HEK293 (cell line): ENCODE measurements around the gene ABCA7.

Source experiments
- CTCF ChIA-PET: fragments of 350-600 bp; formaldehyde crosslinking; extraction: SDS; loops from one replicate; lab custom pipeline; 2021; ENCODE audit warnings: antibody characterized with exemption; lab: Yijun Ruan, JAX
- POLR2A ChIA-PET: fragments of 300-600 bp; formaldehyde crosslinking; extraction: SDS; loops from one replicate; lab custom pipeline; 2020; ENCODE audit warnings: antibody characterized with exemption, inconsistent platforms; lab: Yijun Ruan, JAX
- H3K27ac ChIP-seq: fragments of 200-500 bp; sonication (Bioruptor generic); 2 replicates; pipeline ENCODE4 v1.5.1; 2014; ENCODE audit warnings: low read depth, low read length, control low read depth, inconsistent platforms; ENCODE audit errors: extremely low read depth
- H3K36me3 ChIP-seq, 2 experiments: fragments of 200-500 bp in 1 of 2; sonication (Bioruptor generic) in 1 of 2; 1 replicate in 1 of 2; 2 replicates in 1 of 2; pipeline ENCODE4 v1.5.1; 2014 to 2017; ENCODE audit warnings: inconsistent platforms in 2 of 2, low read length in 2 of 2; ENCODE audit not compliant: control insufficient read depth in 2 of 2, insufficient read depth in 1 of 2
- H3K4me1 ChIP-seq: fragments of 200-500 bp; sonication (Bioruptor generic); 2 replicates; pipeline ENCODE4 v1.5.1; 2014; ENCODE audit warnings: mild to moderate bottlenecking, low read length, inconsistent platforms; ENCODE audit not compliant: control insufficient read depth, insufficient read depth
- H3K4me3 ChIP-seq: 2 replicates; pipeline ENCODE4 v1.5.1; 2011; ENCODE audit warnings: low read depth, mild to moderate bottlenecking, control low read depth, low read length, moderate library complexity
- H3K9me3 ChIP-seq: fragments of 200-500 bp; sonication (Bioruptor generic); 2 replicates; pipeline ENCODE4 v1.5.1; 2014; ENCODE audit warnings: low read depth, low read length, inconsistent platforms; ENCODE audit not compliant: control insufficient read depth, insufficient read depth
- FEZF1 ChIP-seq: fragments of 450-650 bp; formaldehyde crosslinking; IDR thresholded peaks from 2 replicates; pipeline ENCODE4 v1.5.1; 2016; ENCODE audit warnings: missing biosample characterization, missing genetic modification characterization
- GLI2 ChIP-seq: fragments of 450-650 bp; formaldehyde crosslinking; IDR thresholded peaks from 2 replicates; pipeline ENCODE4; 2017; ENCODE audit warnings: missing biosample characterization, missing genetic modification characterization, low read depth, borderline replicate concordance
- IKZF3 ChIP-seq: fragments of 450-650 bp; IDR thresholded peaks from 2 replicates; pipeline ENCODE4 v1.5.0; 2018; ENCODE audit warnings: missing biosample characterization, mild to moderate bottlenecking, missing genetic modification characterization, moderate library complexity
- KLF8 ChIP-seq: fragments of 450-650 bp; formaldehyde crosslinking; IDR thresholded peaks from 2 replicates; pipeline ENCODE4 v1.5.1; 2016; ENCODE audit warnings: missing biosample characterization, missing genetic modification characterization
- KLF9 ChIP-seq: fragments of 450-650 bp; formaldehyde crosslinking; IDR thresholded peaks from 2 replicates; pipeline ENCODE4 v1.5.1; 2016; ENCODE audit warnings: missing biosample characterization, missing genetic modification characterization, low read depth
- OSR2 ChIP-seq: fragments of 450-650 bp; formaldehyde crosslinking; IDR thresholded peaks from 2 replicates; pipeline ENCODE4 v1.5.1; 2016; ENCODE audit warnings: missing biosample characterization, missing genetic modification characterization
- ZBTB6 ChIP-seq: fragments of 450-650 bp; formaldehyde crosslinking; IDR thresholded peaks from 2 replicates; pipeline ENCODE4 v1.5.1; 2017; ENCODE audit warnings: missing biosample characterization, missing genetic modification characterization
- ZBTB7A ChIP-seq: fragments of 450-650 bp; formaldehyde crosslinking; IDR thresholded peaks from 2 replicates; pipeline ENCODE4 v1.5.1; 2016; ENCODE audit warnings: low read depth, missing biosample characterization, missing genetic modification characterization
- ZFP3 ChIP-seq: fragments of 450-650 bp; formaldehyde crosslinking; IDR thresholded peaks from 2 replicates; pipeline ENCODE4 v1.5.1; 2016; ENCODE audit warnings: low read depth, missing biosample characterization, missing genetic modification characterization
- ZNF10 ChIP-seq: fragments of 450-650 bp; formaldehyde crosslinking; IDR thresholded peaks from 2 replicates; pipeline ENCODE4 v1.5.1; 2017; ENCODE audit warnings: missing biosample characterization, missing genetic modification characterization
- ZNF16 ChIP-seq: fragments of 450-650 bp; formaldehyde crosslinking; IDR thresholded peaks from 2 replicates; pipeline ENCODE4 v1.5.1; 2016; ENCODE audit warnings: low read depth, missing biosample characterization, missing genetic modification characterization
- ZNF202 ChIP-seq: fragments of 450-650 bp; formaldehyde crosslinking; IDR thresholded peaks from 2 replicates; pipeline ENCODE4 v1.5.1; 2016; ENCODE audit warnings: missing biosample characterization, missing genetic modification characterization, borderline replicate concordance
- ZNF223 ChIP-seq: fragments of 450-650 bp; formaldehyde crosslinking; IDR thresholded peaks from 2 replicates; pipeline ENCODE4 v1.5.1; 2016; ENCODE audit warnings: missing biosample characterization, missing genetic modification characterization
- ZNF248 ChIP-seq: fragments of 450-650 bp; formaldehyde crosslinking; IDR thresholded peaks from 2 replicates; pipeline ENCODE4 v1.5.1; 2017; ENCODE audit warnings: missing biosample characterization, missing genetic modification characterization
- ZNF266 ChIP-seq: fragments of 450-650 bp; formaldehyde crosslinking; IDR thresholded peaks from 2 replicates; pipeline ENCODE4 v1.5.1; 2016; ENCODE audit warnings: missing biosample characterization, missing genetic modification characterization, low read depth
- ZNF311 ChIP-seq: fragments of 450-650 bp; formaldehyde crosslinking; IDR thresholded peaks from 2 replicates; pipeline ENCODE4 v1.5.1; 2017; ENCODE audit warnings: missing biosample characterization, missing genetic modification characterization, borderline replicate concordance
- ZNF324 ChIP-seq: fragments of 450-650 bp; formaldehyde crosslinking; IDR thresholded peaks from 2 replicates; pipeline ENCODE4 v1.5.1; 2016; ENCODE audit warnings: missing biosample characterization, missing genetic modification characterization
- ZNF423 ChIP-seq: fragments of 450-650 bp; formaldehyde crosslinking; IDR thresholded peaks from 2 replicates; pipeline ENCODE4 v1.5.1; 2016; ENCODE audit warnings: missing biosample characterization, missing genetic modification characterization
- ZNF518A ChIP-seq: fragments of 450-650 bp; formaldehyde crosslinking; conservative IDR thresholded peaks from 2 replicates; pipeline ENCODE4 v1.5.1; 2016; ENCODE audit warnings: low read depth, missing biosample characterization, missing genetic modification characterization
- ZNF580 ChIP-seq: fragments of 450-650 bp; formaldehyde crosslinking; IDR thresholded peaks from 2 replicates; pipeline ENCODE4 v1.5.1; 2016; ENCODE audit warnings: missing biosample characterization, missing genetic modification characterization
- ZNF585B ChIP-seq: fragments of 450-650 bp; formaldehyde crosslinking; IDR thresholded peaks from 2 replicates; pipeline ENCODE4 v1.5.1; 2016; ENCODE audit warnings: missing biosample characterization, missing genetic modification characterization
- ZNF701 ChIP-seq: fragments of 450-650 bp; formaldehyde crosslinking; IDR thresholded peaks from 2 replicates; pipeline ENCODE4 v1.5.1; 2016; ENCODE audit warnings: missing biosample characterization, missing genetic modification characterization
- ZNF768 ChIP-seq: fragments of 450-650 bp; formaldehyde crosslinking; IDR thresholded peaks from 2 replicates; pipeline ENCODE4 v1.5.1; 2018; ENCODE audit warnings: missing biosample characterization, mild to moderate bottlenecking, missing genetic modification characterization
- ZNF777 ChIP-seq: fragments of 450-650 bp; formaldehyde crosslinking; IDR thresholded peaks from 2 replicates; pipeline ENCODE4 v1.5.1; 2017; ENCODE audit warnings: missing biosample characterization, missing genetic modification characterization, borderline replicate concordance
- ZNF792 ChIP-seq: fragments of 450-650 bp; formaldehyde crosslinking; IDR thresholded peaks from 2 replicates; pipeline ENCODE4 v1.5.1; 2016; ENCODE audit warnings: missing biosample characterization, missing genetic modification characterization
- ZNF843 ChIP-seq: fragments of 450-650 bp; formaldehyde crosslinking; IDR thresholded peaks from 2 replicates; pipeline ENCODE4 v1.5.1; 2016; ENCODE audit warnings: missing biosample characterization, missing genetic modification characterization
- ZSCAN16 ChIP-seq: fragments of 450-650 bp; formaldehyde crosslinking; IDR thresholded peaks from 2 replicates; pipeline ENCODE4 v1.5.1; 2016; ENCODE audit warnings: missing biosample characterization, missing genetic modification characterization
- ZSCAN30 ChIP-seq: fragments of 450-650 bp; IDR thresholded peaks from 2 replicates; pipeline ENCODE4 v1.5.1; 2018; ENCODE audit warnings: missing biosample characterization, mild to moderate bottlenecking, missing genetic modification characterization, moderate library complexity

Gene ABCA7

GRCh38 chr19:1070931-1071791 is 31.3 kb downstream of the ABCA7 start:
- Histone ChIP-seq H3K4me3 (no peak overlapping the region), H3K27ac (no peak overlapping the region), H3K4me1 (peaks cover 2% of the 10 kb centered on the region; the same call in 1 of the 2 replicates), H3K9me3 (no peaks in the 10 kb centered on the region), H3K36me3 (no peaks in the 10 kb centered on the region)
- TF ChIP-seq ZNF311 (tag by site-specific recombination) (no peak), ZNF518A (no peak), ZNF843 (tag by site-specific recombination) (no peak), IKZF3 (0 out of 2 replicates have a peak, but pooled peaks have one; percentile 27), ZSCAN16 (tag by site-specific recombination) (no peak), ZNF10 (tag by site-specific recombination) (no peak)
- ChIA-PET POLR2A (interaction anchor here (0.5 kb wide), 1 partner anchor 318 kb away, joined by 8 read pairs; no protein-coding TSS in a partner anchor), CTCF (no interaction called here)

GRCh38 chr19:1072371-1073015 is 32.6 kb downstream of the ABCA7 start:
- Histone ChIP-seq H3K9me3 (no peaks in the 10 kb centered on the region), H3K4me1 (no peaks in the 10 kb centered on the region), H3K27ac (no peak overlapping the region), H3K36me3 (no peaks in the 10 kb centered on the region), H3K4me3 (no peak overlapping the region)
- ChIA-PET POLR2A (interaction anchor here (1.4 kb wide), 1 partner anchor 8 kb away, joined by 5 read pairs; no protein-coding TSS in a partner anchor), CTCF (interaction anchor here (0.5 to 0.7 kb wide), 4 partner anchors 25 to 279 kb away, joined by 3 to 5 read pairs (median 3); no protein-coding TSS in a partner anchor)
- TF ChIP-seq ZNF701 (tag by site-specific recombination) (no peak), ZSCAN16 (tag by site-specific recombination) (no peak), ZNF16 (tag by site-specific recombination) (peak; percentile 98), KLF8 (tag by site-specific recombination) (peak; percentile 26; the same call in 1 of the 2 replicates), ZNF311 (tag by site-specific recombination) (no peak), ZSCAN30 (tag by site-specific recombination) (no peak), ZNF248 (no peak), ZNF768 (tag by site-specific recombination) (no peak), ZNF223 (no peak), ZNF792 (tag by site-specific recombination) (no peak), ZNF202 (tag by site-specific recombination) (no peak), ZBTB7A (tag by site-specific recombination) (0 out of 2 replicates have a peak, but pooled peaks have one; percentile 5), GLI2 (no peak), ZNF585B (tag by site-specific recombination) (no peak), OSR2 (tag by site-specific recombination) (no peak), ZNF324 (tag by site-specific recombination) (no peak), ZNF580 (tag by site-specific recombination) (0 out of 2 replicates have a peak, but pooled peaks have one; percentile 31), KLF9 (no peak), ZNF777 (tag by site-specific recombination) (no peak), ZBTB6 (tag by site-specific recombination) (no peak), ZNF266 (no peak), ZFP3 (no peak), ZNF423 (no peak), FEZF1 (tag by site-specific recombination) (no peak)
